ENCODE measurements around the gene SH3BP5.

The SH3BP5 gene

GRCh38 chr3:15205482-15205933, 126.9 kb downstream of the SH3BP5 start:
- no peak for DNase-seq (ENCODE audit: low read depth)
